HG03139 (cell line): ENCODE results near the gene ANAPC4.

Source experiments
- ATAC-seq: cut with Tn5 transposase; IDR thresholded peaks from one replicate; pipeline ENCODE4 v1.9.1; 2021; ENCODE audit not compliant: unreplicated experiment

The ANAPC4 gene

GRCh38 chr4:25430630-25431029 is 53.6 kb downstream of the ANAPC4 start:
- no peak for ATAC-seq

- no peak for ATAC-seq
These were observed 57.1 kb downstream of the ANAPC4 start for GRCh38 chr4:25433966-25434827.

GRCh38 chr4:25437926-25438325 is 60.9 kb downstream of the ANAPC4 start:
- no peak for ATAC-seq

GRCh38 chr4:25439918-25440477 is 62.9 kb downstream of the ANAPC4 start:
- ATAC-seq: peak; percentile 72

GRCh38 chr4:25440478-25441030 is 63.5 kb downstream of the ANAPC4 start:
- ATAC-seq: no peak

GRCh38 chr4:25441519-25442117 is 64.6 kb downstream of the ANAPC4 start:
- ATAC-seq: no peak

GRCh38 chr4:25442863-25443307 is 65.8 kb downstream of the ANAPC4 start:
- no peak for ATAC-seq

- ATAC-seq: no peak
These were observed 66.8 kb downstream of the ANAPC4 start for GRCh38 chr4:25443851-25444250.

GRCh38 chr4:25446611-25447010 is 69.5 kb downstream of the ANAPC4 start:
- no peak for ATAC-seq

- no peak for ATAC-seq
These were observed 71.5 kb downstream of the ANAPC4 start for GRCh38 chr4:25448379-25449109.

- no peak for ATAC-seq
These were observed 72.2 kb downstream of the ANAPC4 start for GRCh38 chr4:25449270-25449669.

- no peak for ATAC-seq
These were observed 72.6 kb downstream of the ANAPC4 start for GRCh38 chr4:25449688-25450087.

- ATAC-seq: no peak
These were observed 73.4 kb downstream of the ANAPC4 start for GRCh38 chr4:25450491-25450901.

GRCh38 chr4:25451676-25452075 is 74.6 kb downstream of the ANAPC4 start:
- ATAC-seq: no peak

- ATAC-seq: no peak
These were observed 75.0 kb downstream of the ANAPC4 start for GRCh38 chr4:25452081-25452480.

- ATAC-seq: no peak
These were observed 77.4 kb downstream of the ANAPC4 start for GRCh38 chr4:25454476-25454875.

- ATAC-seq: no peak
These were observed 80.1 kb downstream of the ANAPC4 start for GRCh38 chr4:25457053-25457715.

GRCh38 chr4:25466966-25467697 is 90.1 kb downstream of the ANAPC4 start:
- ATAC-seq: no peak

- ATAC-seq: no peak
These were observed 90.8 kb downstream of the ANAPC4 start for GRCh38 chr4:25467843-25468242.
